Hepatocyte (in vitro differentiated cells): ENCODE measurements around the gene FTCD. TPM values are rescaled to one million over a fixed set of nuclear protein-coding genes. Genes with fewer than 3 reads are reported as not detected.

Source experiments
- DNase-seq: peaks from one replicate; pipeline ENCODE4 v3.0.0-alpha.2; 2016; ENCODE audit warnings: low spot score
- H2AFZ ChIP-seq: fragments of 200-600 bp; sonication (generic); 2 replicates; pipeline ENCODE4 v1.6.0; 2016; ENCODE audit warnings: antibody characterized with exemption, mild to moderate bottlenecking
- H3K27ac ChIP-seq: fragments of 200-600 bp; sonication (generic); 2 replicates; pipeline ENCODE4 v1.5.1; 2016; ENCODE audit warnings: mild to moderate bottlenecking
- H3K27me3 ChIP-seq: fragments of 200-600 bp; sonication (generic); 2 replicates; pipeline ENCODE4 v1.6.1; 2016
- H3K36me3 ChIP-seq: fragments of 200-600 bp; sonication (generic); replicated peaks from 2 replicates; pipeline ENCODE4 v1.5.1; 2016; ENCODE audit warnings: low read depth; ENCODE audit not compliant: insufficient read depth
- H3K4me1 ChIP-seq: fragments of 200-600 bp; sonication (generic); 2 replicates; pipeline ENCODE4 v1.5.1; 2016; ENCODE audit warnings: mild to moderate bottlenecking, moderate library complexity; ENCODE audit not compliant: insufficient read depth
- H3K4me2 ChIP-seq: fragments of 200-600 bp; sonication (generic); 2 replicates; pipeline ENCODE4 v1.6.0; 2016
- H3K4me3 ChIP-seq: fragments of 200-600 bp; sonication (generic); 2 replicates; pipeline ENCODE4 v1.5.1; 2016; ENCODE audit warnings: mild to moderate bottlenecking
- H3K79me2 ChIP-seq: fragments of 200-600 bp; sonication (generic); 2 replicates; pipeline ENCODE4 v1.6.0; 2017; ENCODE audit warnings: mild to moderate bottlenecking
- H3K9me2 ChIP-seq: fragments of 200-600 bp; sonication (generic); replicated peaks from 2 replicates; pipeline ENCODE4 v1.6.0; 2017; ENCODE audit warnings: mild to moderate bottlenecking; ENCODE audit not compliant: insufficient read depth
- H3K9me3 ChIP-seq: fragments of 200-600 bp; sonication (generic); 2 replicates; pipeline ENCODE4 v1.5.1; 2016; ENCODE audit warnings: low read depth, mild to moderate bottlenecking
- H4K20me1 ChIP-seq: fragments of 200-600 bp; sonication (generic); 2 replicates; pipeline ENCODE4 v1.6.0; 2016; ENCODE audit warnings: mild to moderate bottlenecking; ENCODE audit not compliant: insufficient read depth, poor library complexity, severe bottlenecking
- CTCF ChIP-seq: fragments of 200-600 bp; sonication (generic); IDR thresholded peaks from 2 replicates; pipeline ENCODE4 v1.5.1; 2016; ENCODE audit warnings: antibody characterized with exemption, mild to moderate bottlenecking; ENCODE audit not compliant: poor library complexity
- EZH2 ChIP-seq: fragments of 200-600 bp; sonication (generic); IDR thresholded peaks from 2 replicates; pipeline ENCODE4 v1.6.1; 2016; ENCODE audit warnings: antibody characterized with exemption, mild to moderate bottlenecking, borderline replicate concordance
- EZH2phosphoT487 ChIP-seq: fragments of 200-600 bp; sonication (generic); IDR thresholded peaks from one replicate; pipeline ENCODE4 v1.6.1; 2018; ENCODE audit warnings: antibody characterized with exemption, mild to moderate bottlenecking, low read depth, moderate library complexity; ENCODE audit not compliant: unreplicated experiment, severe bottlenecking
- WGBS: methylation state at CpG from one replicate; pipeline ENCODE4 v1.1.6; 2016; ENCODE audit warnings: low lambda C conversion rate; ENCODE audit errors: missing lambda C conversion rate; 5-methylcytosine and 5-hydroxymethylcytosine counted together
- polyA plus RNA-seq: library from polyadenylated mRNA; unstranded; fragments of >200 nt; fragmentation: Nextera tagmentation; extraction: Ambion mirVana; gene quantifications from 2 replicates; pipeline ENCODE4 v1.2.1, GENCODE V29; 2016
- total RNA-seq: library from RNA; depleted of rRNA; stranded (reverse); fragments of >200 nt; gene quantifications from 2 replicates; pipeline ENCODE4 v1.2.3, GENCODE V29; 2014

Gene FTCD
- total and polyA plus RNA-seq, 2 experiments from 2014 or later: 27.5 to 76.8 TPM

GRCh38 chr21:46094401-46095082, 60.8 kb downstream of the FTCD start:
- H3K4me1 ChIP-seq: peaks cover 11% of the 10 kb centered on the region
- peaks cover 4% of the 10 kb centered on the region for H4K20me1 ChIP-seq
- H3K27me3 ChIP-seq: peaks cover 5% of the 10 kb centered on the region
- H3K79me2 ChIP-seq: peaks cover 13% of the 10 kb centered on the region
- TF ChIP-seq EZH2 (no peak), CTCF (no peak), EZH2phosphoT487 (no peak)
- no peak for DNase-seq
- no peaks in the 10 kb centered on the region for H3K9me2 ChIP-seq
- no peaks in the 10 kb centered on the region for H3K9me3 ChIP-seq
- WGBS: 80% methylated on average over 14 of the region's 14 CpGs
- H3K4me2 ChIP-seq: no peak overlapping the region
- H3K4me3 ChIP-seq: no peak overlapping the region
- H3K36me3 ChIP-seq: no peaks in the 10 kb centered on the region
- no peak overlapping the region for H3K27ac ChIP-seq
- no peak overlapping the region for H2AFZ ChIP-seq

GRCh38 chr21:46093668-46094400, 61.5 kb downstream of the FTCD start:
- Histone ChIP-seq H3K9me2 (no peaks in the 10 kb centered on the region), H3K36me3 (no peaks in the 10 kb centered on the region), H3K9me3 (no peaks in the 10 kb centered on the region), H3K79me2 (peaks cover 8% of the 10 kb centered on the region), H3K4me3 (no peak overlapping the region), H4K20me1 (peaks cover 1% of the 10 kb centered on the region), H3K4me1 (peaks cover 11% of the 10 kb centered on the region), H2AFZ (no peak overlapping the region), H3K27me3 (peaks cover 2% of the 10 kb centered on the region), H3K27ac (no peak overlapping the region), H3K4me2 (no peak overlapping the region)
- DNase-seq: no peak
- TF ChIP-seq EZH2: no peak
- TF ChIP-seq EZH2phosphoT487: no peak
- TF ChIP-seq CTCF: no peak
- WGBS: 87% methylated on average over 11 of the region's 11 CpGs

- H3K9me2 ChIP-seq: no peaks in the 10 kb centered on the region
- H3K4me2 ChIP-seq: no peak overlapping the region
- TF ChIP-seq CTCF: no peak
- no peak for TF ChIP-seq EZH2
- TF ChIP-seq EZH2phosphoT487: no peak
- H4K20me1 ChIP-seq: no peaks in the 10 kb centered on the region
- H2AFZ ChIP-seq: no peak overlapping the region
- no peaks in the 10 kb centered on the region for H3K9me3 ChIP-seq
- no peaks in the 10 kb centered on the region for H3K36me3 ChIP-seq
- H3K4me1 ChIP-seq: peaks cover 11% of the 10 kb centered on the region
- peak; percentile 12 for DNase-seq
- H3K4me3 ChIP-seq: no peak overlapping the region
- H3K79me2 ChIP-seq: peaks cover under 1% of the 10 kb centered on the region
- no peaks in the 10 kb centered on the region for H3K27me3 ChIP-seq
- WGBS: 87% methylated on average over 11 of the region's 11 CpGs
- H3K27ac ChIP-seq: peak overlapping the region; percentile 93
These were observed 62.3 kb downstream of the FTCD start for GRCh38 chr21:46092811-46093667.
